HG03108 (cell line): ENCODE data around the gene CCNDBP1.

ENCODE experiments used
- ATAC-seq: cut with Tn5 transposase; IDR thresholded peaks from one replicate; pipeline ENCODE4 v1.9.1; 2021; ENCODE audit warnings: moderate library complexity; ENCODE audit not compliant: unreplicated experiment

CCNDBP1 gene

GRCh38 chr15:43243020-43243645 lies 57.9 kb downstream of the CCNDBP1 start:
- ATAC-seq: no peak

GRCh38 chr15:43244092-43244491 lies 58.9 kb downstream of the CCNDBP1 start:
- ATAC-seq: no peak

- no peak for ATAC-seq
Measured at GRCh38 chr15:43246261-43246774, 61.1 kb downstream of the CCNDBP1 start.
